Activated CD8-positive, alpha-beta memory T cell treated with anti-CD3 and anti-CD28 coated beads, Interleukin-2, amount 10 ng/mL, durations not matched to agents 7 days and 5 days (primary cell): Measurements from ENCODE around the gene PTCHD4. TPM values are rescaled to one million over a fixed set of nuclear protein-coding genes. Genes with fewer than 3 reads are reported as not detected.

Experiments
- ATAC-seq: fragments of 150-1000 bp; cut with Tn5 transposase; one replicate; pipeline ENCODE4 v1.10.0; 2021; ENCODE audit warnings: moderate library complexity
- CTCF ChIA-PET: fragments of 350-600 bp; sonication (Branson Sonifier 250); formaldehyde crosslinking; loops from one replicate; lab custom pipeline; 2021; ENCODE audit warnings: antibody characterized with exemption; lab: Charles Lee
- DNase-seq: peaks from one replicate; pipeline ENCODE4 v3.0.0-alpha.2; 2020
- H3K27ac Mint-ChIP-seq: one replicate; pipeline ENCODE4 v1.8.0; 2021; ENCODE audit warnings: mild to moderate bottlenecking, mixed read lengths
- H3K27me3 Mint-ChIP-seq: one replicate; pipeline ENCODE4 v1.8.0; 2021; ENCODE audit warnings: mixed read lengths
- H3K36me3 Mint-ChIP-seq: one replicate; pipeline ENCODE4 v1.8.0; 2021; ENCODE audit warnings: mild to moderate bottlenecking, mixed read lengths
- H3K4me1 Mint-ChIP-seq: one replicate; pipeline ENCODE4 v1.8.0; 2021; ENCODE audit warnings: mixed read lengths
- H3K4me3 Mint-ChIP-seq: one replicate; pipeline ENCODE4 v1.8.0; 2021; ENCODE audit warnings: mild to moderate bottlenecking, moderate library complexity, mixed read lengths
- H3K9me3 Mint-ChIP-seq: one replicate; pipeline ENCODE4 v1.8.0; 2022; ENCODE audit warnings: low read depth, mixed read lengths
- total RNA-seq, 2 experiments: library from RNA; stranded (reverse); gene quantifications; one replicate each; pipeline ENCODE4 v1.2.3, GENCODE V29; 2021

The PTCHD4 gene
- total RNA-seq, 2 experiments from 2014 or later: not detected

DNA sequence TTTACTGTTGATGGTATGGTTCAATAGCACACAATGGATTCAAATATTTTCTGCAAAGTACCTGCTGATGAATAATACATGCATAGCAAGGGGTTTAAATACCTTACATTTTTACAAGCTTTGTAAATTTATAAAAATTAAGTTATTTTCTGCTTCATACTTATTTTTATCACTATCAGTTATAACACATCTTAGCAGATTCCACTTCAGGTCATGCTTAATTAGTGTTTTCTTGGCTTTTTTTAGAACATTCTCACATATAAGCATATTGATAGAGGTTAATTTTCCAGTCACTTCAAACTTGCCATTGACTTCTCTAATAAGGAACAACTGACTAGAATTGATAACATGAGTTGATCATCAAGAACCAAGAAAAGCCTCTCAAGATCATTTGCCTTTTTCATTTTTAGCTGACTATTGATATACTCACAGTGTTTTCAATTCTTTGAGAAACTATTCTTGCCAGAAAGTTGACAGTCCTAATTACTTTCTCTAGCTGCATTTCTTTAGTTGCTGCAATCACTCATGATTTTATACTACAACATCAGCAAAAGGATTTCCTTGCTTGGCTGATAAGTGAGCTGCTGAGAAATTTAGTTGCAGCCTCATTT, 25.8 kb downstream of the PTCHD4 start:
- CTCF ChIA-PET: no interaction called here
- H3K4me1 Mint-ChIP-seq: no peaks in the 10 kb centered on the region
- ATAC-seq (no peak), DNase-seq (no peak)
- H3K27me3 Mint-ChIP-seq: no peaks in the 10 kb centered on the region
- no peaks in the 10 kb centered on the region for H3K36me3 Mint-ChIP-seq
- H3K9me3 Mint-ChIP-seq: no peaks in the 10 kb centered on the region
- H3K27ac Mint-ChIP-seq: no peak overlapping the region
- H3K4me3 Mint-ChIP-seq: no peak overlapping the region

GRCh38 chr6:48084201-48084600, 26.8 kb downstream of the PTCHD4 start:
- no peaks in the 10 kb centered on the region for H3K4me1 Mint-ChIP-seq
- ATAC-seq (no peak), DNase-seq (no peak)
- no peaks in the 10 kb centered on the region for H3K9me3 Mint-ChIP-seq
- no peak overlapping the region for H3K4me3 Mint-ChIP-seq
- no peaks in the 10 kb centered on the region for H3K36me3 Mint-ChIP-seq
- H3K27me3 Mint-ChIP-seq: no peaks in the 10 kb centered on the region
- no peak overlapping the region for H3K27ac Mint-ChIP-seq
- CTCF ChIA-PET: no interaction called here

- Mint-ChIP-seq H3K27ac (no peak overlapping the region), H3K36me3 (no peaks in the 10 kb centered on the region), H3K4me1 (no peaks in the 10 kb centered on the region), H3K4me3 (no peak overlapping the region), H3K9me3 (no peaks in the 10 kb centered on the region), H3K27me3 (no peaks in the 10 kb centered on the region)
- no peak for DNase-seq
- CTCF ChIA-PET: no interaction called here
- ATAC-seq: no peak
Observed at GRCh38 chr6:48080227-48081009, 30.6 kb downstream of the PTCHD4 start.

DNA sequence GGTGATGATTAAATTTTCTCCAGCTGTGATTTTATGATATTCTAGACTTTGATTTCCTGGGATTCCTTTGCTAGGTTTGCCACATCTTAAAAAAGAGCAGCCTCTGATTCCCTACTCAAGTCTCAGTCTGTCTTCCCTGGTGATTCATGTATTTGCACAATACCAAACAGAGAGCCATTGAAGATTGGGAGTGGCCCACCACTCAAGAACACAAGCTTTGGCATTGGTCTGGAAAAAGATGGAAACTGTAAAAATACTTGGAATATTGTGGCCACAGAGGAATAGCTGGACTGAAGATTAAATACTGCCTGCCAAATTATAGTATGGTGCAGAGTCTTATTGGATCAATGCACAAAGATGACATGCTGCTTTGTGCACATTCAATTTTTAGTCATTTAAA, 32.9 kb downstream of the PTCHD4 start:
- Mint-ChIP-seq H3K4me3 (no peak overlapping the region), H3K27me3 (no peaks in the 10 kb centered on the region), H3K9me3 (no peaks in the 10 kb centered on the region), H3K36me3 (no peaks in the 10 kb centered on the region), H3K27ac (no peak overlapping the region), H3K4me1 (no peaks in the 10 kb centered on the region)
- ATAC-seq: no peak
- CTCF ChIA-PET: no interaction called here
- no peak for DNase-seq

DNA sequence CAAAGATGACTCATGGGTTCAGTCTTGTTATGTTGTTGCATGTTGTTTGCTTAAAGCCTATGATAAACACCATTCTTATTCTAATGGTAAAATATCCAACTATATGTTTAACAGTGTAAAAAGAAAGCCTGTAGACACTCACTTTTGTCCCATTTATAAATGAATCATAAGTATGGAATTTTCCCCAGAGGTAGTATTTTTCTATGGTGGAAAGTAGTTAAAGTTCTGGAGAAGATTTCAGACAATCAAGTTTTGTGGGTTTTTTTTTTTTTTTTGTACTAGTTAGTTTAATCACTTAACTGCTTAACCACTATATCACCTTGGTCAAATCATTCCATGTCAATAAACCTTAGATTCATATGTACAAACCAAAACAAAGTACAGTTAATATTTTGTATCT, 35.8 kb downstream of the PTCHD4 start:
- CTCF ChIA-PET: no interaction called here
- no peak for DNase-seq
- Mint-ChIP-seq H3K4me3 (no peak overlapping the region), H3K4me1 (no peaks in the 10 kb centered on the region), H3K36me3 (no peaks in the 10 kb centered on the region), H3K9me3 (no peaks in the 10 kb centered on the region), H3K27ac (no peak overlapping the region), H3K27me3 (peaks cover 2% of the 10 kb centered on the region)
- no peak for ATAC-seq

GRCh38 chr6:48073976-48074767, 36.8 kb downstream of the PTCHD4 start:
- H3K4me3 Mint-ChIP-seq: no peak overlapping the region
- CTCF ChIA-PET: no interaction called here
- H3K36me3 Mint-ChIP-seq: no peaks in the 10 kb centered on the region
- no peaks in the 10 kb centered on the region for H3K4me1 Mint-ChIP-seq
- H3K27ac Mint-ChIP-seq: no peak overlapping the region
- ATAC-seq (no peak), DNase-seq (no peak)
- peaks cover 9% of the 10 kb centered on the region for H3K27me3 Mint-ChIP-seq
- no peaks in the 10 kb centered on the region for H3K9me3 Mint-ChIP-seq

GRCh38 chr6:48071833-48072232, 39.2 kb downstream of the PTCHD4 start:
- no peaks in the 10 kb centered on the region for H3K9me3 Mint-ChIP-seq
- ATAC-seq (no peak), DNase-seq (no peak)
- H3K4me1 Mint-ChIP-seq: no peaks in the 10 kb centered on the region
- peaks cover 25% of the 10 kb centered on the region for H3K27me3 Mint-ChIP-seq
- no peaks in the 10 kb centered on the region for H3K36me3 Mint-ChIP-seq
- no peak overlapping the region for H3K27ac Mint-ChIP-seq
- no peak overlapping the region for H3K4me3 Mint-ChIP-seq
- CTCF ChIA-PET: no interaction called here

DNA sequence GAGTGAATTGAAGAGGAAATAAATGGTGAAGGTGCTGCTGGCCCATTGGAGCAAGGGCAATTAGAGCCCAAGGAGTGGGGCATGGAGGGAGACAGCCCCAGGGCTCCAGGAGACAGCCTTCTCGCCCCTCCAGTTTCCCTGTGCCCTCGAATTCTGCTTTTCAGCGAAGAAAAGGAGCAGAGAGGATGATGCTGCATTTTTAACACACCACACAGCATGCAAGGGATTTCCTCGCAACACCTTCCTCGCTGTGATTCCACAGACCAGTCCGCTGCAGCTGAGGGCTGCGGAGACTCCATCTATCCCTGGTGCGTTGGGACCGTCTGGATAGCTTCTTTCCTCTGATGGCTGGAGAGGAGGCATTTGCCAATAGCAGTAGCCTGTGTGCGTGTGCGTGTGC, 41.7 kb downstream of the PTCHD4 start:
- Mint-ChIP-seq H3K4me1 (no peaks in the 10 kb centered on the region), H3K36me3 (no peaks in the 10 kb centered on the region), H3K4me3 (no peak overlapping the region), H3K27ac (no peak overlapping the region), H3K9me3 (no peaks in the 10 kb centered on the region), H3K27me3 (peaks cover 25% of the 10 kb centered on the region)
- CTCF ChIA-PET: no interaction called here
- DNase-seq (no peak), ATAC-seq (no peak)

- Mint-ChIP-seq H3K27me3 (peaks cover 25% of the 10 kb centered on the region), H3K4me3 (no peak overlapping the region), H3K9me3 (no peaks in the 10 kb centered on the region), H3K27ac (no peak overlapping the region), H3K4me1 (no peaks in the 10 kb centered on the region), H3K36me3 (no peaks in the 10 kb centered on the region)
- ATAC-seq (no peak), DNase-seq (no peak)
- CTCF ChIA-PET: no interaction called here
Observed at GRCh38 chr6:48068278-48069251, 42.4 kb downstream of the PTCHD4 start.

- Mint-ChIP-seq H3K27ac (no peak overlapping the region), H3K4me1 (no peaks in the 10 kb centered on the region), H3K9me3 (no peaks in the 10 kb centered on the region), H3K36me3 (no peaks in the 10 kb centered on the region), H3K27me3 (peaks cover 25% of the 10 kb centered on the region), H3K4me3 (no peak overlapping the region)
- ATAC-seq (no peak), DNase-seq (no peak)
- CTCF ChIA-PET: no interaction called here
Observed at GRCh38 chr6:48067886-48068277, 43.1 kb downstream of the PTCHD4 start.

- no peak overlapping the region for H3K4me3 Mint-ChIP-seq
- DNase-seq: no peak
- H3K27me3 Mint-ChIP-seq: peaks cover 25% of the 10 kb centered on the region
- H3K27ac Mint-ChIP-seq: no peak overlapping the region
- H3K4me1 Mint-ChIP-seq: no peaks in the 10 kb centered on the region
- no peaks in the 10 kb centered on the region for H3K36me3 Mint-ChIP-seq
- CTCF ChIA-PET: interaction anchor here (0.7 kb wide), 1 partner anchor 490 kb away, joined by 3 read pairs; no protein-coding TSS in a partner anchor
- no peak for ATAC-seq
- no peaks in the 10 kb centered on the region for H3K9me3 Mint-ChIP-seq
Observed at GRCh38 chr6:48067148-48067712, 43.8 kb downstream of the PTCHD4 start.

- no peak for ATAC-seq
- CTCF ChIA-PET: no interaction called here
Observed at GRCh38 chr6:48061265-48061990, 49.6 kb downstream of the PTCHD4 start.

More at GRCh38 chr6:48061265-48061990, 49.6 kb downstream of the PTCHD4 start:
- no peaks in the 10 kb centered on the region for H3K9me3 Mint-ChIP-seq
- H3K27me3 Mint-ChIP-seq: no peaks in the 10 kb centered on the region
- no peak overlapping the region for H3K27ac Mint-ChIP-seq
- no peaks in the 10 kb centered on the region for H3K4me1 Mint-ChIP-seq
- no peak for DNase-seq
- H3K4me3 Mint-ChIP-seq: no peak overlapping the region
- no peaks in the 10 kb centered on the region for H3K36me3 Mint-ChIP-seq
